Measurements from ENCODE around the gene SLC26A9. TPM values are rescaled to one million over a fixed set of nuclear protein-coding genes. Genes with fewer than 3 reads are reported as not detected.

Gene SLC26A9
- total and polyA plus RNA-seq, 2 of the 4 experiments (the other 2 are of a cell fraction): not detected

- dilution Hi-C loops (cut with HindIII; ENCODE audit: low sequenced_read_pairs, unreplicated experiment): no loop called here
- CTCF ChIA-PET: interaction anchor here (0.8 kb wide), 1 partner anchor 168 kb away, joined by 3 read pairs; no protein-coding TSS in a partner anchor
These were observed 16.5 kb upstream of the SLC26A9 start for GRCh38 chr1:205959789-205960188.

More at GRCh38 chr1:205959789-205960188, 16.5 kb upstream of the SLC26A9 start:
- no peaks in the 10 kb centered on the region for H3K79me1 ChIP-seq (ENCODE audit: low read depth in 1 of 2, low read length in 2 of 2)
- in situ Hi-C loops (cut with MboI; ENCODE audit: low sequenced_read_pairs) (no loop called here), intact Hi-C loops (cut with micrococcal nuclease) (no loop called here)
- ATAC-seq (ENCODE audit: low read depth) (no peak), DNase-seq (no peak)
- H2BK15ac ChIP-seq (ENCODE audit: low read depth, low read length): no peak overlapping the region
- no peaks in the 10 kb centered on the region; the same call in 1 of the 2 replicates for H3K9me1 ChIP-seq (ENCODE audit: insufficient read depth, low read length)
- WGBS, 2 experiments (ENCODE audit: extremely low coverage in 2 of 2, insufficient read length in 1 of 2): no CpG with 5 or more reads among the region's 4 CpGs
- H4K8ac ChIP-seq (ENCODE audit: low read depth in 2 of 2, low read length in 2 of 2): no peak overlapping the region
- peaks cover 54% of the 10 kb centered on the region for H3K27me3 ChIP-seq (ENCODE audit: control insufficient read depth, insufficient read depth, low read length)
- TF ChIP-seq FOS (IDR thresholded peaks at IDR 0.05; ENCODE audit: low read depth, low read length) (no peak), RAD21 (IDR thresholded peaks at IDR 0.05; ENCODE audit: low read length) (no peak), CEBPB (IDR thresholded peaks at IDR 0.05; ENCODE audit: low read depth, low read length) (no peak), SMC3 (IDR thresholded peaks at IDR 0.05; ENCODE audit: low read depth, low read length) (no peak), CTCF (conservative IDR thresholded peaks at IDR 0.05; ENCODE audit: low read depth, low read length) (no peak), MAFK (IDR thresholded peaks at IDR 0.05; ENCODE audit: low read depth, low read length) (no peak), RFX5 (IDR thresholded peaks at IDR 0.05; ENCODE audit: low read depth, low read length) (no peak), POLR2A (IDR thresholded peaks at IDR 0.05; ENCODE audit: low read depth, low read length) (no peak), RCOR1 (IDR thresholded peaks at IDR 0.05; ENCODE audit: insufficient replicate concordance, low read length) (no peak), NFE2L2 (IDR thresholded peaks at IDR 0.05; ENCODE audit: low read depth, low read length) (no peak), MXI1 (IDR thresholded peaks at IDR 0.05; ENCODE audit: borderline replicate concordance, low read depth, low read length) (no peak), ELK1 (IDR thresholded peaks at IDR 0.05; ENCODE audit: borderline replicate concordance, low read depth, low read length) (no peak), BHLHE40 (IDR thresholded peaks at IDR 0.05; ENCODE audit: low read depth, low read length) (no peak), USF2 (IDR thresholded peaks at IDR 0.05; ENCODE audit: low read depth, low read length) (no peak), CHD1 (IDR thresholded peaks at IDR 0.05; ENCODE audit: low read depth, low read length) (no peak), MAZ (IDR thresholded peaks at IDR 0.05; ENCODE audit: borderline replicate concordance, low read depth, low read length) (no peak)
- H3K4me3 ChIP-seq (ENCODE audit: insufficient read depth, low read depth, low read length): no peak overlapping the region
- BruUV-seq (replicated peaks): no TSS peak
- H3K9ac ChIP-seq (ENCODE audit: low read depth, low read length): no peak overlapping the region
- no peaks in the 10 kb centered on the region for H3K9me3 ChIP-seq (ENCODE audit: control insufficient read depth, insufficient read depth, low read length)
- no peak overlapping the region for H3K18ac ChIP-seq (ENCODE audit: low read depth, low read length)
- H3K27ac ChIP-seq (ENCODE audit: insufficient read depth, low read length): no peak overlapping the region
- no peak overlapping the region for H2BK20ac ChIP-seq (ENCODE audit: low read depth, low read length)
- H2AK5ac ChIP-seq (ENCODE audit: low read depth, low read length): no peak overlapping the region
- H2BK5ac ChIP-seq (ENCODE audit: low read depth, low read length, poor library complexity, severe bottlenecking): no peak overlapping the region
- H2AFZ ChIP-seq (replicated peaks; ENCODE audit: low read length, poor library complexity): no peak overlapping the region
- no peak overlapping the region for H4K91ac ChIP-seq (ENCODE audit: insufficient read depth, low read depth, low read length)
- POLR2A ChIA-PET (ENCODE audit: unreplicated experiment): no interaction called here
- no peaks in the 10 kb centered on the region for H4K20me1 ChIP-seq (ENCODE audit: insufficient read depth, low read length)
- H3K23ac ChIP-seq (ENCODE audit: low read depth, low read length): no peak overlapping the region
- H2BK120ac ChIP-seq (ENCODE audit: low read depth, low read length): no peak overlapping the region
- no peak overlapping the region for H4K5ac ChIP-seq (ENCODE audit: low read depth, low read length)
- no peak overlapping the region for H3K56ac ChIP-seq (ENCODE audit: extremely low read depth, insufficient read depth, low read length)
- no peaks in the 10 kb centered on the region for H3K36me3 ChIP-seq (ENCODE audit: control insufficient read depth, insufficient read depth, low read length)
- no peak overlapping the region for H2AK9ac ChIP-seq (replicated peaks; ENCODE audit: low read depth, low read length, poor library complexity)
- no peak overlapping the region for H3K4me2 ChIP-seq (ENCODE audit: low read depth, low read length)
- H3K4me1 ChIP-seq (ENCODE audit: control insufficient read depth, insufficient read depth, low read length): no peaks in the 10 kb centered on the region
- H3K14ac ChIP-seq (replicated peaks; ENCODE audit: low read depth, low read length): no peak overlapping the region
- no peak overlapping the region for H3K4ac ChIP-seq (ENCODE audit: low read depth, low read length)
